Endothelial cell (in vitro differentiated cells): ENCODE measurements around the gene TENT5C. TPM values are rescaled to one million over a fixed set of nuclear protein-coding genes. Genes with fewer than 3 reads are reported as not detected.

Experiments used
- DNase-seq: peaks from one replicate; pipeline ENCODE4 v3.0.0; 2021; ENCODE audit warnings: low spot score
- H3K27ac Mint-ChIP-seq: one replicate; pipeline ENCODE4 v1.8.0; 2021; ENCODE audit warnings: mixed read lengths, inconsistent platforms; ENCODE audit not compliant: unreplicated experiment
- H3K27me3 Mint-ChIP-seq: one replicate; pipeline ENCODE4 v1.8.0; 2021; ENCODE audit warnings: mild to moderate bottlenecking, moderate library complexity, mixed read lengths, inconsistent platforms; ENCODE audit not compliant: unreplicated experiment
- H3K36me3 Mint-ChIP-seq: one replicate; pipeline ENCODE4 v1.8.0; 2021; ENCODE audit warnings: mild to moderate bottlenecking, low read depth, mixed read lengths, inconsistent platforms; ENCODE audit not compliant: unreplicated experiment
- H3K4me1 Mint-ChIP-seq: one replicate; pipeline ENCODE4 v1.8.0; 2021; ENCODE audit warnings: mild to moderate bottlenecking, mixed read lengths, inconsistent platforms; ENCODE audit not compliant: unreplicated experiment
- H3K4me3 Mint-ChIP-seq: one replicate; pipeline ENCODE4 v1.8.0; 2021; ENCODE audit warnings: mild to moderate bottlenecking, mixed read lengths, inconsistent platforms; ENCODE audit not compliant: unreplicated experiment
- H3K9me3 Mint-ChIP-seq: one replicate; pipeline ENCODE4 v1.8.0; 2021; ENCODE audit warnings: mixed read lengths, inconsistent platforms; ENCODE audit not compliant: unreplicated experiment
- total RNA-seq: library from RNA; stranded (reverse); fragmentation: NEBNext Ultra II Directional; extraction: Animal tissue kit (Norgen Biotek cat#: 25700); gene quantifications from one replicate; pipeline ENCODE4 v1.2.1, GENCODE V29; 2021; ENCODE audit not compliant: unreplicated experiment
- TF ChIP-seq, protein P1 (sequence below): fragments of 200-600 bp; sonication (generic); IDR thresholded peaks from one replicate; pipeline ENCODE4 v1.5.0; 2021; ENCODE audit warnings: antibody characterized with exemption; ENCODE audit not compliant: unreplicated experiment

Gene TENT5C
- total RNA-seq, 1 donor from 2014 or later = 0.05 TPM

DNA sequence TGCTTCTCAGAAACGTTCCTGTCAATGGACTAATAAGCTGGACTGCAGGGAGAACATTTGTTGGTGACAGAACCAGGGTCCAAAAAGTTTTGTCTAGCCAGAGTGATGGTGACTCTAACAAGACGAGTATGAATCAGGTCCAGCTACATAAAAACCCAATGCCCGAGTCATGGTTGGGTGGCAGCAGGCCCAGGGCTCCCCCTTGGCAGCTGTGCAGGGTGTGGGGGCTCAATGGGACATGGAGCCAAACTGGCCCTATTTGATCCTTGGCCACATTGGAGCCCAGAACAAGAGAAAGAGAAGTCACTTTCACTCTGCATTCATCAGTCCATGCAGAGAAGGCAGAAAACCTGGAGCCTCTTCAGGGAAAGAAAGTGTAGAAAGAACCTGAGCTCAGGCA, 37.9 kb upstream of the TENT5C start:
- H3K36me3 Mint-ChIP-seq = no peaks in the 10 kb centered on the region
- TF ChIP-seq, protein P1, sequence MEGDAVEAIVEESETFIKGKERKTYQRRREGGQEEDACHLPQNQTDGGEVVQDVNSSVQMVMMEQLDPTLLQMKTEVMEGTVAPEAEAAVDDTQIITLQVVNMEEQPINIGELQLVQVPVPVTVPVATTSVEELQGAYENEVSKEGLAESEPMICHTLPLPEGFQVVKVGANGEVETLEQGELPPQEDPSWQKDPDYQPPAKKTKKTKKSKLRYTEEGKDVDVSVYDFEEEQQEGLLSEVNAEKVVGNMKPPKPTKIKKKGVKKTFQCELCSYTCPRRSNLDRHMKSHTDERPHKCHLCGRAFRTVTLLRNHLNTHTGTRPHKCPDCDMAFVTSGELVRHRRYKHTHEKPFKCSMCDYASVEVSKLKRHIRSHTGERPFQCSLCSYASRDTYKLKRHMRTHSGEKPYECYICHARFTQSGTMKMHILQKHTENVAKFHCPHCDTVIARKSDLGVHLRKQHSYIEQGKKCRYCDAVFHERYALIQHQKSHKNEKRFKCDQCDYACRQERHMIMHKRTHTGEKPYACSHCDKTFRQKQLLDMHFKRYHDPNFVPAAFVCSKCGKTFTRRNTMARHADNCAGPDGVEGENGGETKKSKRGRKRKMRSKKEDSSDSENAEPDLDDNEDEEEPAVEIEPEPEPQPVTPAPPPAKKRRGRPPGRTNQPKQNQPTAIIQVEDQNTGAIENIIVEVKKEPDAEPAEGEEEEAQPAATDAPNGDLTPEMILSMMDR = no peak
- no peak overlapping the region for H3K4me3 Mint-ChIP-seq
- no peaks in the 10 kb centered on the region for H3K9me3 Mint-ChIP-seq
- H3K27ac Mint-ChIP-seq = no peak overlapping the region
- H3K27me3 Mint-ChIP-seq = peaks cover 4% of the 10 kb centered on the region
- DNase-seq = no peak
- H3K4me1 Mint-ChIP-seq = no peaks in the 10 kb centered on the region

DNA sequence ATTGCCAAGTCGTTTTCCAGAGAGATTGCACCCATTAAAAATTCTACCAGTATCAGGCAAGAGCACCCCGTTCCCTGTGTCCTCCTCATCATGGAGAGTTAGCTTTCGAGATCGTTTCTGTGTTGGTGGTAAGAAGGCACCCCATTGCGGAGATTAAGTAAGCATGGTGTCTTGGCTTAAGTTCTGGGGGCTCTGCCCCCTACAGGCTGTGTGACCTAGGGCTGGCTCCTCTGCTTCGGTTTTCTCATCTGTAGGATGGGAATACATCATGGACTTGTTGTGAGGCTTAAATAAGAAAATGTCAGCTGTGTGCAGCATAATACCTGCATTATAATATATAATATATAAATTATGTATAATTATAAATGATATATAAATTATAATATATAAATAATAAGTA, 36.8 kb upstream of the TENT5C start:
- Mint-ChIP-seq H3K4me1 (no peaks in the 10 kb centered on the region), H3K4me3 (no peak overlapping the region), H3K27me3 (peaks cover 4% of the 10 kb centered on the region), H3K36me3 (no peaks in the 10 kb centered on the region), H3K9me3 (no peaks in the 10 kb centered on the region), H3K27ac (no peak overlapping the region)
- TF ChIP-seq, protein P1 = no peak
- DNase-seq = no peak

DNA sequence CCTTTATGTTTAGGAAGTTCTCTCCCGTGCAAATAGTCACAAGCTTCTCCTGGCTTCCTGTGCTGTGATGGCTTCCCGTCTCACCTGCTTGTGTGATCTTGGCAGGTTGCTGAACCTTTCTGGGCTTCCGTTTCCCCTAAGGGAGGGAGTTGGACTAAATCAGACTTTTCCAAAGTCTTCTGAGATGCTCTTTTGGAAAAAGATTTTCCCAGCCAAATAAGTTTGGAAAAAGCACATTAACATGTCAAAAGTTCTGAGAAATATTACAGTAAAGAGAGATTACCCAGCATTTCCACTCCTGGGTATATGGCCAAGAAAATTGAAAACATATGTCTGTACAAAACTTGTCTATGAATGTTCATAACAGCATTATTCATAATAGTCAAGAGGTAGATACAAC, 36.0 kb upstream of the TENT5C start:
- Mint-ChIP-seq H3K36me3 (no peaks in the 10 kb centered on the region), H3K27ac (no peak overlapping the region), H3K27me3 (peaks cover 4% of the 10 kb centered on the region), H3K4me1 (peaks cover 4% of the 10 kb centered on the region), H3K4me3 (no peak overlapping the region), H3K9me3 (no peaks in the 10 kb centered on the region)
- TF ChIP-seq, protein P1 = no peak
- DNase-seq = no peak

DNA sequence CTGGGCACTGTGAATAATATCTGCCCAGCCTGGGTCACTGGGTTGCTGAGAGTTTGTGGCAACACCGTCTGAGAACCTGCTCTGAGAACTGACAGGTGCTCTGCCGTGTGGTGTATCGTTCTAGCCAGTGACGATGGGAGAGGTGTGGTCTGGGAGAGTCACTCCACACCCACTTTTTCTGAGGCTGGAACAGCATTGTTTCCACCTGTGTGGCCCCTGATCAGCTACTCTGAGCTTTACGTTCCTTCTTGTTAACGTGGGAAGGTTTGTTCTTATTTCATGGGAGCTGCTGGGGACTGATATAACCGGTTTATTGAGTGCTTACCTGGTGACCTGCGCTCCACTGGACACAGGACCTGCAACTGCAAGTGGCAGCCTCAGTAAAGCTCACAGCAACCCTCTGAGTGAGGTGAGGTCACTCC, 34.8 kb upstream of the TENT5C start:
- no peak for DNase-seq
- TF ChIP-seq, protein P1 = no peak
- Mint-ChIP-seq H3K4me3 (no peak overlapping the region), H3K9me3 (no peaks in the 10 kb centered on the region), H3K27me3 (peaks cover 6% of the 10 kb centered on the region), H3K4me1 (peaks cover 4% of the 10 kb centered on the region), H3K36me3 (no peaks in the 10 kb centered on the region), H3K27ac (no peak overlapping the region)

DNA sequence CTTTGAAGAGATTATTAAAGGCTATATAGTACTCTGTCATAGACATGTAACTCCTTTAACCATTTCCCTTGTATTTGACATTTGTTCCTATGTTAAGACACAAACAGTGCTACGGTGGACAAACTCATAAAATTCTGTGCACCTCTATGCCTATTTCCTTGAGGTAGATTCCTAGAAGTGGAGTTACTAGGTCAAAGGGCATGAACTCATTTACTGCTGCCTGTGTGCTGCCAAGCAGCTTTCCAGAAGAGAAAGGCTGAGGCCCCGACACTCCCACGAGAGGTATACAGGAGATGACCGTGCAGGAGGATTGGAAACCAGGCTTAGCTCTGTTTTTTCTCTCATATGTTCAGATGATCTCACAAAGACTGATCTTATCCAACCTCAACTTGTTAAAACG, 34.4 kb upstream of the TENT5C start:
- H3K9me3 Mint-ChIP-seq = no peaks in the 10 kb centered on the region
- no peak overlapping the region for H3K27ac Mint-ChIP-seq
- TF ChIP-seq, protein P1 = no peak

More for the DNA sequence above, 34.4 kb upstream of the TENT5C start:
- Mint-ChIP-seq H3K36me3 (no peaks in the 10 kb centered on the region), H3K27me3 (peaks cover 6% of the 10 kb centered on the region), H3K4me1 (peaks cover 4% of the 10 kb centered on the region), H3K4me3 (no peak overlapping the region)
- no peak for DNase-seq
